Activated CD8-positive, alpha-beta memory T cell treated with anti-CD3 and anti-CD28 coated beads for 48 hours (primary cell): ENCODE data around the gene PTPN1.
"Not testable (repeated sequence)": the region's sequence is repeated elsewhere in the genome, so short reads cannot be mapped to it uniquely, and the experiment has no call there.

Source experiments
- DNase-seq, 3 experiments: peaks; one replicate each; pipeline ENCODE4 v3.0.0-alpha.2; 2020; ENCODE audit warnings: low read depth in 2 of 3, low spot score in 2 of 3

PTPN1 gene

GRCh38 chr20:50509923-50510705 is at the start of gene PTPN1:
Gene PTPN1, plus strand, starts transcription at chr20:50510383. Its CDS starts 145 bp downstream, at chr20:50510528.
- peak; percentile 84 to 95 (median 94) for DNase-seq

GRCh38 chr20:50460608-50461267 is 49.4 kb upstream of the PTPN1 start:
- DNase-seq = peak; percentile 44 to 93 (median 88)

DNA sequence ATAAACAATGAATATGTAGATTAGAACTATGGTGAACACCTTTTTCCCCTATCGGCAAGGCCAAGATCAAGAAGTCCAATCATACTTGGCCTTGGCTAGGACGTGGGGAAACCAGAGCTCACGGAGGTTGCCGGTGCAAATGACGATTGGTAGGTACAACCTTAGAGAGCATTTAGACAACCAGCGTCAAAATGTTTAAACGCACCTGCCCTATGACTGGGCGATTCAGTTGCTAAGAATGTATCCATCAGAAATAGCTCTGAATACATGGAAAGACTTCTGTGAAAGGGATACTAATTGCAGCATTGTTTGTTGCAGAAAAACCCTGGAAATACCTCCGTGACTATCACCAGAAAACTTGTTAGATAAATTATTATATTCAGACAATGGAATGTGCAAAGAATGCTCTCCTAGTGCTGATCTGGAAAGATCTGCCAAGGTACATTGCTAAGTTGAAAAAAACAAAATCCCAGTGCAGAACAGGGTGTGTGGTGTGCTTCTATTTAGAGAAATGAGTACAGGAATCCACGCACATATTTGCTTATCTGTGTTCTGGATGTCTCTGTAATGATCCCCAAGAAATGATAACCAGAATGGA is 48.0 kb upstream of the PTPN1 start:
- no peak for DNase-seq

GRCh38 chr20:50464026-50464724 is 46.0 kb upstream of the PTPN1 start:
- DNase-seq = peak in 2 of 3 experiments; percentile 24 to 32

GRCh38 chr20:50464725-50465650 is 45.2 kb upstream of the PTPN1 start:
- DNase-seq = no peak

- DNase-seq = no peak
Observed at GRCh38 chr20:50467174-50467573, 43.0 kb upstream of the PTPN1 start.

DNA sequence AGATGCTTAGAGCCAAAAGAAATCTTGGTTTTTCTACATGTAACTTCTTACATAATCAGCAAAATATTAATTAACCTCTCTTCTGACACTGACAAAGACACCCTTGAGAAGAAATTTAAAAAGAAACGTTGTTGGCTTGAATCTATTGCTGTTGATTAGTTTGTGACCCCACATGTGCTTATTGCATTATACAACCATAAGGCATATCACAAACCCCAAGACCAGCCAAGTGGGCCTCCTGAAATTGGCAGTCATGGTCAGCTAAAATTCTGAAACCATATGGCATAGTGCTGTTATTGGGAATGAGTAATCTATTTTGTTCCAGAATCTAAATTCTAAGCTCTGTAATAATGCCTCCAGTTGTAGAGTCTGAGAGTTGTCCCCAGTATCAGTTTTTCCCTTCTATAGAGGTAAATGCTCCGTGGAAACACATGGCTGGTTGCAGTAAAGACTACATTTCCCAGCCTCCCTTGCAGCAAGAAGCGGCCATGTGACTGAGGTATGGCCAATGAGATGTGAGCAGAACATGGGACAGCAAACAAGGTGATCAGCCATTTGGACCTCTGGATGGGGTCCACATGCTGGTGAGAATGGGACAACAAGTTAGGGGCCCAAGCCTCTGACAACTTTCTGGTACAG is 42.3 kb upstream of the PTPN1 start:
- no peak for DNase-seq

GRCh38 chr20:50468378-50468798 is 41.8 kb upstream of the PTPN1 start:
- no peak for DNase-seq

DNA sequence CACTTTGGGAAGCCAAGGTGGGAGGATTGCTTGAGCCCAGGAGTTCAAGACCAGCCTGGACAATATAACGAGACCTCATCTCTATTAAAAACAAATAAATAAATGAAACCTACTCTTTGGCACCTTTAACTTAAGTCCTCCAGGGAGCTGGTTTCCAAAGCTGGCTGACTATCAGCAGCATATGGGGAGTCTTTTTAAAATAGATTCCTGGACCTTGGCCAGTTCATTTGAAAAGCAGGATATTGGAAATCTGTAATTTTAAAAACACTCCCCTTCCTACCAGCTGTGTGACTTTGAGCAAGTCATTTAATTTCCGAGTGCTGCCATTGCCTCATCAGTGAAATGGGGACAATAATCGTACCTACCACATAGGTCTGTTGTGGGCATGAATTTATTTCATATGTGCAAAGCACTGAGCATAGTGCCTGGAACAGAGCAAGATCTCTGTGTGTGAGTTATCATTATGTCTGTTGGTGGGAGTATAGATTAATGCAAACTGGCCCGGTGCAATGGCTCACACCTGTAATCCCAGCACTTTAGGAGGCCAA is 40.9 kb upstream of the PTPN1 start:
- DNase-seq = no peak

DNA sequence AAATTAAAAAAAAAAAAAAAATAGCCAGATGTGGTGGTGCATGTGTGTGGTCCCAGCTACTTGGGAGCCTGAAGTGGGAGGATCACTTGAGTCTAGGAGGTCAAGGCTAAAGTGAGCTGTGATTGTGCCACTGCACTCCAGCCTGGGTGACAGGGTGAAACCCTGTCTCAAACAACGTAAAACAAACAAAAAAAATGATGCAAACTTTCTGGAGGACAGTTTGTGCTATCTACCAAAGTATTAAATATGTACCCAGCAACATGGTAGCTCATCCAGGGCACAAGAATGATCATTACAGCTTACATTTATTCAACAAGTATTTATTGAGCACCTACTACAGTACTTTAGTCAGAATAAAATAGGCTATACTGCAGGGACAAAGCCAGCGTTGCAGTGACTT is 40.4 kb upstream of the PTPN1 start:
- DNase-seq = no peak

- no peak for DNase-seq
Observed at GRCh38 chr20:50470264-50470858, 39.8 kb upstream of the PTPN1 start.

- DNase-seq = no peak
Observed at GRCh38 chr20:50471231-50471630, 39.0 kb upstream of the PTPN1 start.

GRCh38 chr20:50472693-50473664 is 37.2 kb upstream of the PTPN1 start:
- DNase-seq = no peak

DNA sequence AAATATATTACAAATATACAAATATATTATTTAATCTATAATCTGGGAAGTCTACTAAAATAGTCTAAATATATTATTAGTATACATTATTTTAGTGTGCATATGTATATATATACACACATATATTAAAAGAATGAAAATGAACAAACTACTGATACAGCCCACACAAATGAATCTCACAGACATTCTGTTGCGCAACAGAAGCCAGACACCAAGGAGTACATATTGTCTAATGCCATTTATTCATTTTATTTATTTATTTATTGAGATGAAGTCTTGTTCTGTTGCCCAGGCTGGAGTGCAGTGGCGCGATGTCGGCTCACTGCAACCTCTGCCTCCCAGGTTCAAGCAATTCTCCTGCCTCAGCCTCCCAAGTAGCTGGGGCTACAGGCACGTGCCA is 35.8 kb upstream of the PTPN1 start:
- not testable (repeated sequence) for DNase-seq

DNA sequence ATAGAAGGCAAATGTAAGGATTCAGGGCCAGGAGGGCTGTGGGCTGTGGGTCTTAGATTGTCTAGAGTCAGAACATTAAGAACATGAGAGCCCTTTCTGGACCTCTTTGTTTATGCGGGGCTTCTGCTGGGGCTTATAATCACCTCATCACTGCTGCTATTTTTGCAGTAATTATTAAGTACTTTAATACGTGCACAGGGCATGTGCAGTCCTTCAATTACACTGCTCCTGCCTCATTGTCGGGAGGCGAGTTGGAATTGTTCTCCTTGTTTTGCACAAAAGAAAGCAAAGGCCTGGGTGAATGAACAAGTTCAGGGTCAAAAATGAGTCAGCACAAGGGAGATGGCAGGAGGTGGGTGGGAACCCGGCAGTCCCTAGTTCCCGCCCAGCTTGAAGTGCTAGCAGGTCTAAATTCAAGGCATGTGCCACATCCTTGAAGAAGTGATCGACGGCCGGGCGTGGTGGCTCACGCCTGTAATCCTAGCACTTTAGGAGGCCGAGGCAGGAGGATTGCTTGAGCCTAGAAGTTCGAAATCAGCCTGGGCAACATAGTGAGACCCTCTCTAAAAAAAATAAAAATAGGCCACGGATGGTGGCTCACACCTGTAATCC is 34.4 kb upstream of the PTPN1 start:
- no peak for DNase-seq

DNA sequence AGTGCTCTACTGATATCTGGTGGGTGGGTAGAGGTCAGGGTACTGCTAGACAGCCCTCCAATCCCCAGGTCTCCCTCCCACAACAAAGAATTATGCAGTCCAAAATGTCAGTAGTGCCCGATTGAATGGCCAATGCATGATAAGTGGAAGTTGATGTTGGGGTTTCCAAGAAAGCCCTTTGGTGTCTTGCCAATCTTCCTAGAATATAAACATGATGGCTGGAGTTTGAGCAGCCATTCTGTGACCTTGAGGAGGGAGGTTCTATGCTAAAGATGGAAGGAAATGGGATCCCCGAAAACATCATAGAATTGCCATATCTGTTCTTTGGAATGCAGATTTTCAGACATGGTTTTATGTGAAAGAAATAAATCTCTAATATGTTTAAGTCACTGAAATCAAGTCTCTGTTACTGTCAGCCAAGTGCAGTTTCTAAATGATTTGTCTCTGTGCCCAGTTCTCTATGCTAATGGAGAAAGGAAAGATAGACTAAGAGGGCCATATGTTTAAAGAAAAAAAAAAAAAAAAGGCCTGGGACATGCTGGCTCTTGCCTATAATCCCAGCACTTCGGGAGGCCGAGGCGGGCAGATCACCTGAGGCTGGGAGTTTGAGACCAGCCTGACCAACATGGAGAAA is 32.8 kb upstream of the PTPN1 start:
- no peak for DNase-seq
